Progenitor cell of endocrine pancreas (in vitro differentiated cells): ENCODE data around the gene ADAM19. TPM values are rescaled to one million over a fixed set of nuclear protein-coding genes. Genes with fewer than 3 reads are reported as not detected.

ENCODE experiments used
- DNase-seq: peaks from one replicate; pipeline ENCODE4 v3.0.0; 2021; ENCODE audit warnings: low spot score; ENCODE audit not compliant: unreplicated experiment
- H3K27ac Mint-ChIP-seq: 2 replicates; pipeline ENCODE4 v1.8.0; 2021; ENCODE audit warnings: mild to moderate bottlenecking, moderate library complexity, mixed read lengths
- H3K27me3 Mint-ChIP-seq: 2 replicates; pipeline ENCODE4 v1.8.0; 2021; ENCODE audit warnings: mixed read lengths
- H3K36me3 Mint-ChIP-seq: 2 replicates; pipeline ENCODE4 v1.8.0; 2022; ENCODE audit warnings: mixed read lengths; ENCODE audit not compliant: insufficient read depth
- H3K4me1 Mint-ChIP-seq: 2 replicates; pipeline ENCODE4 v1.8.0; 2021; ENCODE audit warnings: low read depth, mixed read lengths
- H3K4me3 Mint-ChIP-seq: 2 replicates; pipeline ENCODE4 v1.8.0; 2021; ENCODE audit warnings: low read depth, mild to moderate bottlenecking, moderate library complexity, mixed read lengths
- H3K9me3 Mint-ChIP-seq: 2 replicates; pipeline ENCODE4 v1.8.0; 2021; ENCODE audit warnings: low read depth, mixed read lengths
- CTCF ChIP-seq: fragments of 200-600 bp; sonication (generic); IDR thresholded peaks from one replicate; pipeline ENCODE4 v1.5.0; 2021; ENCODE audit warnings: antibody characterized with exemption, mild to moderate bottlenecking; ENCODE audit not compliant: unreplicated experiment
- total RNA-seq: library from RNA; stranded (reverse); gene quantifications from 2 replicates; pipeline ENCODE4 v1.2.1, GENCODE V29; 2021

ADAM19 gene
- total RNA-seq, 1 donor from 2014 or later = 13.4 TPM

- no peak for TF ChIP-seq CTCF
- Mint-ChIP-seq H3K36me3 (peaks cover 10% of the 10 kb centered on the region), H3K27me3 (no peaks in the 10 kb centered on the region), H3K4me3 (no peak overlapping the region), H3K27ac (no peak overlapping the region), H3K4me1 (no peaks in the 10 kb centered on the region), H3K9me3 (no peaks in the 10 kb centered on the region)
- no peak for DNase-seq
Observed at GRCh38 chr5:157510682-157511081, 64.9 kb downstream of the ADAM19 start.

GRCh38 chr5:157509587-157509986 is 66.0 kb downstream of the ADAM19 start:
- no peaks in the 10 kb centered on the region for H3K9me3 Mint-ChIP-seq
- no peaks in the 10 kb centered on the region for H3K27me3 Mint-ChIP-seq
- H3K27ac Mint-ChIP-seq = no peak overlapping the region
- no peaks in the 10 kb centered on the region for H3K4me1 Mint-ChIP-seq
- no peak overlapping the region for H3K4me3 Mint-ChIP-seq
- no peak for DNase-seq
- no peak for TF ChIP-seq CTCF
- peaks cover 10% of the 10 kb centered on the region for H3K36me3 Mint-ChIP-seq

GRCh38 chr5:157509093-157509492 is 66.5 kb downstream of the ADAM19 start:
- DNase-seq = no peak
- H3K27me3 Mint-ChIP-seq = no peaks in the 10 kb centered on the region
- peaks cover 10% of the 10 kb centered on the region for H3K36me3 Mint-ChIP-seq
- TF ChIP-seq CTCF = no peak
- no peaks in the 10 kb centered on the region for H3K9me3 Mint-ChIP-seq
- peak overlapping the region; percentile 43 for H3K27ac Mint-ChIP-seq
- H3K4me1 Mint-ChIP-seq = no peaks in the 10 kb centered on the region
- no peak overlapping the region for H3K4me3 Mint-ChIP-seq

- H3K36me3 Mint-ChIP-seq = peaks cover 8% of the 10 kb centered on the region
- TF ChIP-seq CTCF = no peak
- no peak for DNase-seq
- H3K27me3 Mint-ChIP-seq = no peaks in the 10 kb centered on the region
- no peak overlapping the region for H3K27ac Mint-ChIP-seq
- H3K4me1 Mint-ChIP-seq = no peaks in the 10 kb centered on the region
- no peak overlapping the region for H3K4me3 Mint-ChIP-seq
- no peaks in the 10 kb centered on the region for H3K9me3 Mint-ChIP-seq
Observed at GRCh38 chr5:157506981-157507780, 68.4 kb downstream of the ADAM19 start.

GRCh38 chr5:157506066-157506590 is 69.4 kb downstream of the ADAM19 start:
- no peak for TF ChIP-seq CTCF
- DNase-seq = no peak
- Mint-ChIP-seq H3K9me3 (no peaks in the 10 kb centered on the region), H3K4me1 (no peaks in the 10 kb centered on the region), H3K27me3 (no peaks in the 10 kb centered on the region), H3K27ac (no peak overlapping the region), H3K36me3 (peaks cover 10% of the 10 kb centered on the region), H3K4me3 (no peak overlapping the region)
